ENCODE data around the gene CRK.
"Not testable (repeated sequence)": the region's sequence is repeated elsewhere in the genome, so short reads cannot be mapped to it uniquely, and the experiment has no call there.

The CRK gene

GRCh38 chr17:1387490-1388227 is 68.4 kb downstream of the CRK start:
- DNase-seq (ENCODE audit: low read depth in 2 of 2): not testable (repeated sequence)

- not testable (repeated sequence) for DNase-seq (ENCODE audit: low read depth in 2 of 2)
These were observed 69.3 kb downstream of the CRK start for GRCh38 chr17:1386675-1387190.

- DNase-seq (ENCODE audit: low read depth in 2 of 2): no peak
These were observed 69.8 kb downstream of the CRK start for GRCh38 chr17:1386265-1386664.

GRCh38 chr17:1385861-1386260 is 70.2 kb downstream of the CRK start:
- no peak for DNase-seq (ENCODE audit: low read depth in 2 of 2)

- DNase-seq (ENCODE audit: low read depth in 2 of 2): no peak
These were observed 71.1 kb downstream of the CRK start for GRCh38 chr17:1384905-1385435.

GRCh38 chr17:1379930-1380313 is 76.1 kb downstream of the CRK start:
- DNase-seq (ENCODE audit: low read depth in 2 of 2): no peak

- DNase-seq (ENCODE audit: low read depth in 2 of 2): no peak
These were observed 76.7 kb downstream of the CRK start for GRCh38 chr17:1379208-1379929.

- not testable (repeated sequence) for DNase-seq (ENCODE audit: low read depth in 2 of 2)
These were observed 77.6 kb downstream of the CRK start for GRCh38 chr17:1378476-1378860.

- DNase-seq (ENCODE audit: low read depth in 2 of 2): no peak
These were observed 78.7 kb downstream of the CRK start for GRCh38 chr17:1377334-1377733.

- no peak for DNase-seq (ENCODE audit: low read depth in 2 of 2)
These were observed 80.0 kb downstream of the CRK start for GRCh38 chr17:1376061-1376460.

GRCh38 chr17:1375615-1376014 is 80.4 kb downstream of the CRK start:
- DNase-seq (ENCODE audit: low read depth in 2 of 2): no peak

GRCh38 chr17:1374431-1375177 is 81.4 kb downstream of the CRK start:
- DNase-seq (ENCODE audit: low read depth in 2 of 2): no peak

- DNase-seq (ENCODE audit: low read depth in 2 of 2): no peak
These were observed 82.3 kb downstream of the CRK start for GRCh38 chr17:1373707-1374237.

GRCh38 chr17:1372618-1373017 is 83.4 kb downstream of the CRK start:
- DNase-seq (ENCODE audit: low read depth in 2 of 2): no peak

GRCh38 chr17:1371893-1372590 is 84.0 kb downstream of the CRK start:
- DNase-seq (ENCODE audit: low read depth in 2 of 2): no peak

Data from stimulated activated CD8-positive, alpha-beta memory T cell treated with anti-CD3 and anti-CD28 coated beads, Interleukin-2, amount 100 ng/mL, for 48 hours (primary cell).